Adipocyte (in vitro differentiated cells): ENCODE measurements around the gene TP53AIP1.

Experiments
- DNase-seq: peaks from one replicate; pipeline ENCODE4 v3.0.0-alpha.2; 2015; ENCODE audit warnings: low read depth
- H3K27me3 ChIP-seq: replicated peaks from 2 replicates; pipeline ENCODE4 v1.7.0; 2013; ENCODE audit warnings: mild to moderate bottlenecking, low read length, moderate library complexity; ENCODE audit not compliant: control insufficient read depth, insufficient read depth
- H3K36me3 ChIP-seq: 2 replicates; pipeline ENCODE4 v1.7.0; 2013; ENCODE audit warnings: low read length, mild to moderate bottlenecking, moderate library complexity; ENCODE audit not compliant: control insufficient read depth, insufficient read depth, severe bottlenecking
- H3K4me1 ChIP-seq: 2 replicates; pipeline ENCODE4 v1.7.0; 2013; ENCODE audit warnings: mild to moderate bottlenecking, low read length, moderate library complexity; ENCODE audit not compliant: control insufficient read depth, insufficient read depth
- H3K4me3 ChIP-seq: 2 replicates; pipeline ENCODE4 v1.7.0; 2013; ENCODE audit warnings: mild to moderate bottlenecking, low read length, moderate library complexity
- H3K9ac ChIP-seq: 2 replicates; pipeline ENCODE4 v1.7.0; 2013; ENCODE audit warnings: mild to moderate bottlenecking, low read length, moderate library complexity
- H3K9me3 ChIP-seq: 2 replicates; pipeline ENCODE4 v1.7.0; 2013; ENCODE audit warnings: mild to moderate bottlenecking, low read length, moderate library complexity; ENCODE audit not compliant: control insufficient read depth

The TP53AIP1 gene

DNA sequence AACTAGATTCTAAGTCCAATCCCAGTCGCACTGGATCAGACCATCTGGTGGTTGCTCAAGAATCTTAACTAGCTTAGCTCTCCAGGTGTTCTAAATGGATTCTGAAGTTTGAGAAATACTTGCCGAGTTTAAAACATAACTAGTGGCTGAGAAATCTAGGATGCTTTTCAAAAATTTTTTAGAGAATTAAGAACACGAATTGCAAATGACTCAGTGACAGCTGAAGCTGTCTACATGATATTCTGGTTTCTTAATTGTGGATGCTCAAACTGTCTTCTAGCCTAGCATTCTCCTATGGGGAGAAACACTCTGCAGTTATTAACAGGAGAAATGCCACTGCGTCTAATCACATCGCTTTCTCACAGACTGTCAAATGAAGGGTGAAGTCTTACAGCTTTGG is 20.2 kb upstream of the TP53AIP1 start:
- Histone ChIP-seq H3K4me1 (peaks cover 3% of the 10 kb centered on the region), H3K9ac (no peak overlapping the region), H3K4me3 (no peak overlapping the region), H3K9me3 (no peaks in the 10 kb centered on the region), H3K27me3 (peaks cover 2% of the 10 kb centered on the region), H3K36me3 (no peaks in the 10 kb centered on the region)
- no peak for DNase-seq

DNA sequence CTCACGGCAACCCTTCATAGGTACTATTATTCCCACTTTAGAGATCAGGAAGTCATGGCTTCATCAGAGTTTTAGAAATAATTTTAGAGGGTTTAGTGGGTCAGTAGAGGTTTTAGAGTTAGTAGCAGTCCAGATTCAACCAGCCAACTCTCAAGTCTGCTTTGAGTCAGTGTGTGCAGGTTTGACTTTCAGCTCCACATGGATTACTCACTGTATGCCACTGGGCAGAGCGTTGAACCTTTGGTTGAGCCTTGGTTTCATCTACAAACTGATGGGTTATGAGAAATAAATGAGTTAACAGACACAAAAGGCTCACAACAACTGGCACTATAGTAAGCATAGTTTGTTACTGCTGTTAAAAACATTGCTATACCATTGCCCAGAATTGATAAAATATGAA is 19.0 kb upstream of the TP53AIP1 start:
- H3K9ac ChIP-seq, result no peak overlapping the region
- no peaks in the 10 kb centered on the region for H3K36me3 ChIP-seq
- H3K4me1 ChIP-seq, result peaks cover 11% of the 10 kb centered on the region
- no peak overlapping the region for H3K4me3 ChIP-seq
- no peak for DNase-seq
- H3K27me3 ChIP-seq, result peaks cover 3% of the 10 kb centered on the region
- no peaks in the 10 kb centered on the region for H3K9me3 ChIP-seq

DNA sequence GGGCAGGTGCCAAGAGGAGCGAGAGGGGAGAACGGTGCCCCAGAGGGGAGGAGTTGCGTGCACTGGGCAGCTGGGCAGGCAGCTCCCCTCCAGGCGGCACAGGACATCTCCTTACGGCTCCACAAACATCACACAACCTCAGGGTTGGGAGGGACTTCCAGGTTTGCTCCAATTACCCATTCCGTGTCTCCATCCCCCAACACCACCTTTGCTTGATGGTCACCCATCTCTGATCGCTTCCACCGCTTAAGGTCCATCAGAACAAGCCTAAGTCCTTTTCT is 14.5 kb upstream of the TP53AIP1 start:
- Histone ChIP-seq H3K36me3 (no peaks in the 10 kb centered on the region), H3K4me1 (peaks cover 9% of the 10 kb centered on the region), H3K27me3 (peaks cover 17% of the 10 kb centered on the region), H3K9ac (no peak overlapping the region), H3K9me3 (no peaks in the 10 kb centered on the region), H3K4me3 (no peak overlapping the region)
- DNase-seq, result no peak

DNA sequence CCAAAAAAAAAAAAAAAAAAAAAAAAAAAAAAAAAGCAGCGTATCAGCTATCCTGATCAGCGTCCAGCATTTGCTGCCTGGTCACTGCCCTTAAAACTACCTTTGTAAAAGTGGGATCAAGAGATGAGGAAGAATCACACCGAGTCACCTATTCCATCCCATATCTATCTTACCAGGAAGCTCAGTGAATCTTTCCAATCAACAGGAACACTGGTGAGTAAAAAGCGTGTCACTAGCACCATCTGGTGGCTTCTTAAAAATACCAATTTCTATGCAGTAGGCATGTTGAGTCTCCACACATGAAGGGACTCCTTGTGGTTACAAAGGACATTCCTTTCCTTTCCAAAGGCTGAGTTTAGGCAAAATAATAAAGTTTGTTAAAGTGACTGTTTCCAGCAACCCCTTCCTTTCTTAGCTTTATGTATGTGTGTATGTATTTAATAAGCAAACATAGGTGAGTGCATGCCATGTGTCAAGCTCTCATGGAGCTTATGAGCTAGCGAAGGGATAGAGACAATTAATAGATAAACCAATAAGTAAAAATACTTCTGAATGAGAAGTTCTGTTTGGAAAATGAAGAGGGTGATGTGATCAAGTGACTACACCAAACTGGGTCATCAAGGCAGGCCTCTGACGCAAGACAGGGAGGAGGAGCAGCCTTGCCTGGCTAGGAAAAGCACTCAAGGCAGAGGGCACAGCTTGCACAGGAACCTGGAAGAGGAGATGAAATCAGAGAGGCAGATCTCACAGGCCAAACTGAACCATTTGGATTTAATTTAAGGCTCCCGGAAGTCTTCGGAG is 13.9 kb upstream of the TP53AIP1 start:
- H3K9ac ChIP-seq, result no peak overlapping the region
- H3K4me3 ChIP-seq, result no peak overlapping the region
- no peaks in the 10 kb centered on the region for H3K36me3 ChIP-seq
- H3K4me1 ChIP-seq, result peaks cover 9% of the 10 kb centered on the region
- peak; percentile 91 for DNase-seq
- H3K9me3 ChIP-seq, result no peaks in the 10 kb centered on the region
- H3K27me3 ChIP-seq, result peaks cover 18% of the 10 kb centered on the region

DNA sequence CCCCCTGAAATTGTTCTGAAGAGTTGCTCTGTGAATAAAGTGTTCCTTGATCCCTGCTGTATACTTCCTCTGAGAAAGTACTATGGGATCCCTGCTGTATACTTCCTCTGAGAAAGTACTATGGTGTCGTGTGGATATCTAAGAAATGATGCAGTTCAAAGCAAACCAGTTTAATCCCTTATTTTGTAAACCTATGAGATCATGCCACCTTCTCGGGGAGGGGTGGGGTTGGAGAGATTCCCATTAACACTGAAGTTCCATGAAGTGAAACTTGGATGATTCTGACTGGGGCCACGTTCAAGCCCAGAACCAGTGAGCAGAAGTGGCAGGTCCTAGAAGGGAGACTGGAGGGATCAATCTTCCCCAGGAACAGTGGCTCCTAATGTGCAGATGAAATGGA is 13.0 kb upstream of the TP53AIP1 start:
- no peak for DNase-seq
- Histone ChIP-seq H3K9ac (no peak overlapping the region), H3K9me3 (no peaks in the 10 kb centered on the region), H3K4me3 (no peak overlapping the region), H3K36me3 (no peaks in the 10 kb centered on the region), H3K4me1 (peaks cover 9% of the 10 kb centered on the region), H3K27me3 (peaks cover 18% of the 10 kb centered on the region)

DNA sequence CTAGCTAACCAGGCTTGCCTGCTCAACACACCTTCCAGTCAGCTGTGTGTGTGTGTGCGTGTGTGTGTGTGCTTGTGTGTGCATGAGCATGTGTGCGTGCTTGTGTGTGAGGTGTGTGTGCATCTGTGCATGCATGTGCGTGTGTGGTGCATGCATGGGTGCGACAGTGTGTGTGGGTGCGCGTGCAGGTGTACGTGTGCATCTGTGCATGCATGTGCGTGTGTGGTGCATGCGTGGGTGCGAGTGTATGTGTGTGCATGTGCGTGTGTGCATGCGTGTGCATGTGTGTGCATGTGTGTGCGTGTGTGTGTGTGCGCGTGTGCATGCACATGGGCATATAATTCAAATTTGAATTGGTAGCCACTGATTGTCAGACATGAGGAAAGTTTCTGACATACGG is 10.5 kb upstream of the TP53AIP1 start:
- peaks cover 24% of the 10 kb centered on the region for H3K27me3 ChIP-seq
- H3K4me1 ChIP-seq, result peaks cover 14% of the 10 kb centered on the region
- no peaks in the 10 kb centered on the region for H3K36me3 ChIP-seq
- no peak for DNase-seq
- H3K4me3 ChIP-seq, result no peak overlapping the region
- no peaks in the 10 kb centered on the region for H3K9me3 ChIP-seq
- H3K9ac ChIP-seq, result no peak overlapping the region

DNA sequence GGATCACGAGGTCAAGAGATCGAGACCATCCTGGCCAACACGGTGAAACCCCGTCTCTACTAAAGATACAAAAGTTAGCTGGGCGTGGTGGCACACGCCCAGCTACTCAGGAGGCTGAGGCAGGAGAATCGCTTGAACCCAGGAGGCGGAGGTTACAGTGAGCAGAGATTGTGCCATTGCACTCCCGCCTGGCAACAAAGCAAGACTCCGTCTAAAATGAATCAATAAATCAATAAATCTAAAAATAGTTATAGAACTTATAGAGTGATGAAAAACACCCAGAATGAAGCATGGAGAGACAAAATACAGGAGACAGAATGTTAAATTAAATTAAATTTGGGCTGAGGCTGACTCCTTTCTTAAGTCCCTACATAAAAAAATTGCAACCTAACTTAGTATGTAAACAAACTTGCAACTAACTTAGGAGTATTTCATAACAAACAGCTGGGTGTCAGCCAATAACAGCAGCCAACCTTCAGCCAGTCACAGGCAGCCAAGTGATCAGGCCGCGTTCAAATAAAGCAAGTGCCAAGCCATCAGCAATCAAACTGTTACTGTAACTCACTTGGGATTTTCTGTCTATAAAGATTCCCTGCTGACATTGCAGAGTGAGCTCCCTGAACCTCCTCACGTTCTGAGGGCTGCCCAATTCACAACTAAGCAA is 7.3 kb upstream of the TP53AIP1 start:
- peak; percentile 61 for DNase-seq
- Histone ChIP-seq H3K4me1 (peaks cover 4% of the 10 kb centered on the region), H3K4me3 (no peak overlapping the region), H3K27me3 (peaks cover 23% of the 10 kb centered on the region), H3K36me3 (no peaks in the 10 kb centered on the region), H3K9ac (no peak overlapping the region), H3K9me3 (no peaks in the 10 kb centered on the region)

DNA sequence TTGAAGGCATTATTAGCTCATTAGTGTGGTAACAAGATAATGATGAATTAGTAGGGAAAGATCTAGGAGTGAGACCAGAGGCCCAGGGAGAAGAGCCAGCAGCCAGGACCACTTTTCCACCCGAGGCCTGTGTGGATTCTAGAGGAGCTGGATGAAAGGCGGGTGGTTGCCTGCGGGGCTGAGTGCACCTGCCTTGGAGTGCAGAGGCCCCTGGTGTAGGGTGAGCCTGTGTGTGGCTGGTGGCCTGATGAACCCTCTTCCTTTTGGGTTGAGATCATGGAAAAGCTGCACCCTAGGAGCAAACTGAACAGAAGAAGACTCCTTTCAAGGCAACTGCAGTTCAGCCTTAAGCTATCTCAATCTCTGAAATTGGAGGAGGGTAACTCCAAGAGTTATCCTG is 5.9 kb upstream of the TP53AIP1 start:
- peaks cover 4% of the 10 kb centered on the region for H3K4me1 ChIP-seq
- DNase-seq, result no peak

DNA sequence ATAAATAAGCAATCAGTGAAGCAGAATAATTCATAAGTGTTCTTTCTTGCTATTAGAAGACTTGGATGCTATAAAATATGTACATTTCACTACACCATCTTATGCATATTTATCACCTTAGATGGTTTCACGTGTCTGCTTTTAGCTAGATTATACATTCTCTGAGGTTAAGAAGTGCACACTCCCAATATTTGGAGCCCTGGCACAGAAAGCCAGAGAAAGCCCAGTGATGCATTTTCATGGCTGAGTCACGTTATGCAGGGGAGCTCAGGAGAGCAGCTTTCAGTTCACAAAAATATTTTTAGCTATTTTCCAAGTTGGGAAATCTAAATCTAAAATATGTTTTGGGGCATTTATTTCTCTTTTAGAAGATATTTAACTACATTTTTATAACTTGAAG is 5.1 kb upstream of the TP53AIP1 start:
- no peaks in the 10 kb centered on the region for H3K36me3 ChIP-seq
- H3K4me3 ChIP-seq, result no peak overlapping the region
- H3K27me3 ChIP-seq, result peaks cover 35% of the 10 kb centered on the region
- peaks cover 11% of the 10 kb centered on the region for H3K4me1 ChIP-seq
- DNase-seq, result no peak
- no peak overlapping the region for H3K9ac ChIP-seq
- H3K9me3 ChIP-seq, result no peaks in the 10 kb centered on the region

More for the DNA sequence above, 5.9 kb upstream of the TP53AIP1 start:
- no peak overlapping the region for H3K4me3 ChIP-seq
- H3K36me3 ChIP-seq, result no peaks in the 10 kb centered on the region
- H3K9ac ChIP-seq, result no peak overlapping the region
- H3K9me3 ChIP-seq, result no peaks in the 10 kb centered on the region
- H3K27me3 ChIP-seq, result peaks cover 27% of the 10 kb centered on the region

DNA sequence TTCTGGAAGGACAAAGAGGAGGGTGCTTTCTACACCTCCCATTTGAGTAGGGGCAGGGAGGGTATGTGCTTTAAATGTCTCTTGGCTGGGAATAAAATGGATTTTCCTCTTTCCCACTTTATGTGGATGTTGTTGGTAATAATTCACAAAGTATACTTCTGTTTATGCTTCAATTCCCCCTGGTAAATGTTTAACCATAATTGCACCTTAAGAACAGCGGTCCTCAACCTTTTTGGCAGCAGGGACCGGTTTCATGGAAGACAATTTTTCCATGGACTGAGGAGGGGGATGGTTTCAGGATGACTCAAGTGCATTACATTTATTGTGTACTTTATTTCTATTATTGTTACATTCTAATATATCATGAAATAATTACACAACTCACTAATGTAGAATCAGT is 4.0 kb upstream of the TP53AIP1 start:
- Histone ChIP-seq H3K27me3 (peaks cover 39% of the 10 kb centered on the region), H3K9me3 (no peaks in the 10 kb centered on the region), H3K9ac (no peak overlapping the region), H3K36me3 (no peaks in the 10 kb centered on the region), H3K4me3 (no peak overlapping the region), H3K4me1 (peaks cover 11% of the 10 kb centered on the region)
- no peak for DNase-seq

DNA sequence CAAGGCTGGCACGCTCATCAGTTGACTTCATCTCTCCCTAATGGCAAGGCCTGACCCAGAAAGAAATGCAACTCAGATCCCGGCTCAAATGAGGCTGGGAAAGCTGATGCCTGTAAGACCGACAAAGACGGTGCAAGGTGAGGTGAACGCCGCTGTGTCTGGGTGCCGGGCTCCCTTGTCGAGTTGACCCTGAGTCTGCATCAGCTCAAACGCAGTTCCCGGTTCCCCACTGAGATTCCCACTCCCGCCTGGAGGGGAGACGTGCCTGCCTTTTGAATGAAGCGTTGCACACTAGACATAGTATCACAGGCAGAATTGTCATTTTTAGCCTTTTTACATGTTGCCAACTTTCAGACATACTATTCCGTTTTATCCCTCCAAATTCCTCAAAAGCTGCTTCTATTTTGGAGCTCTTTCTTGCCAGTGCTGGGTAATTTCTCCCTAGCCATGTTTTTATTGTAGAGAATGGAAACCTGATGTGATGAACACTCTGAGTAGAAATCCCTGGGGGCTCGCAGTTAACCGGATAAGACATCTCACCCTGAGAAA is 831 bp upstream of the TP53AIP1 start:
- Histone ChIP-seq H3K36me3 (no peaks in the 10 kb centered on the region), H3K4me1 (peaks cover 7% of the 10 kb centered on the region), H3K9ac (no peak overlapping the region), H3K27me3 (peaks cover 59% of the 10 kb centered on the region), H3K9me3 (no peaks in the 10 kb centered on the region), H3K4me3 (no peak overlapping the region)
- no peak for DNase-seq
